HCT116 (cell line): ENCODE data around the gene WNT1. TPM values are rescaled to one million over a fixed set of nuclear protein-coding genes. Genes with fewer than 3 reads are reported as not detected.

Experiments
- ATAC-seq: fragments of 200-7000 bp; cut with Tn5 transposase; 2 replicates; pipeline ENCODE4 v1.9.1; 2020; ENCODE audit warnings: mild to moderate bottlenecking, moderate library complexity
- BruUV-seq: library from RNA; stranded (reverse); fragments of 400-500 nt; replicated peaks from 2 replicates; lab custom pipeline; 2021; lab: Mats Ljungman, UMichigan
- CTCF ChIA-PET: fragments of 300-600 bp; sonication (Branson Sonifier 250); formaldehyde crosslinking; loops from one replicate; lab custom pipeline; 2021; ENCODE audit warnings: antibody characterized with exemption; lab: Charles Lee
- POLR2A ChIA-PET: fragments of 300-600, 350-600 bp; sonication (Branson Sonifier 250); formaldehyde crosslinking; loops from one replicate; lab custom pipeline; 2021; ENCODE audit warnings: antibody characterized with exemption; lab: Charles Lee
- RAD21 ChIA-PET, 2 experiments: fragments of 300-600 bp; sonication (Branson Sonifier 250); formaldehyde crosslinking; loops; one replicate each; lab custom pipeline; 2023; ENCODE audit warnings: low total read pairs in 2 of 2; ENCODE audit not compliant: uncharacterized antibody in 2 of 2, unreplicated experiment in 2 of 2, low non-redundant PET in 1 of 2; lab: Charles Lee
- DNase-seq: peaks from one replicate; pipeline ENCODE4 v3.0.0-alpha.2; 2010; ENCODE audit warnings: low read depth, low spot score
- H2AFZ ChIP-seq: fragments of 200-600 bp; shearing (Covaris generic), sonication (generic); 2 replicates; pipeline ENCODE4 v1.6.1; 2017; ENCODE audit warnings: low read depth, mixed run types, mixed read lengths, antibody characterized with exemption, low read length; ENCODE audit not compliant: poor library complexity, severe bottlenecking
- H3K27ac ChIP-seq: 2 replicates; pipeline ENCODE4 v1.5.1; 2012; ENCODE audit warnings: low read depth, low read length
- H3K27me3 ChIP-seq: fragments of 200-600 bp; sonication (generic); 2 replicates; pipeline ENCODE4 v1.6.1; 2016; ENCODE audit warnings: mixed run types, low read length, mixed read lengths; ENCODE audit not compliant: insufficient read depth
- H3K36me3 ChIP-seq, 2 experiments: fragments of 200-500 bp in 1 of 2; fragments of 200-600 bp in 1 of 2; sonication (Bioruptor generic) in 1 of 2; sonication (generic) in 1 of 2; 2 replicates each; pipeline versions ENCODE4 v1.5.1 to v1.6.1; 2014 to 2016; ENCODE audit warnings: low read length in 2 of 2, inconsistent platforms in 1 of 2, mixed read lengths in 1 of 2, mixed run types in 1 of 2; ENCODE audit not compliant: insufficient read depth in 2 of 2, control insufficient read depth in 1 of 2
- H3K4me1 ChIP-seq, 2 experiments: fragments of 200-600 bp in 1 of 2; sonication (generic) in 1 of 2; 2 replicates each; pipeline versions ENCODE4 v1.5.1 to v1.6.1; 2012 to 2017; ENCODE audit warnings: low read length in 2 of 2, inconsistent platforms in 1 of 2, mild to moderate bottlenecking in 1 of 2, mixed read lengths in 1 of 2, mixed run types in 1 of 2, moderate library complexity in 1 of 2; ENCODE audit not compliant: insufficient read depth in 2 of 2, control insufficient read depth in 1 of 2
- H3K4me2 ChIP-seq: fragments of 200-600 bp; sonication (generic); 2 replicates; pipeline ENCODE4 v1.6.1; 2017; ENCODE audit warnings: mixed run types, low read length, mixed read lengths
- H3K4me3 ChIP-seq, 2 experiments: fragments of 200-600 bp in 1 of 2; sonication (generic) in 1 of 2; replicated peaks in 1 of 2; 2 replicates each; pipeline ENCODE4 v1.5.1; 2011 to 2016; ENCODE audit warnings: low read length in 2 of 2, control low read depth in 1 of 2, low read depth in 1 of 2, mild to moderate bottlenecking in 1 of 2, mixed read lengths in 1 of 2, mixed run types in 1 of 2
- H3K79me2 ChIP-seq: fragments of 200-600 bp; sonication (generic); 2 replicates; pipeline ENCODE4 v1.6.1; 2017; ENCODE audit warnings: mild to moderate bottlenecking, mixed run types, low read length, moderate library complexity, mixed read lengths; ENCODE audit not compliant: insufficient read depth
- H3K9ac ChIP-seq: fragments of 200-600 bp; sonication (generic); 2 replicates; pipeline ENCODE4 v1.6.1; 2016; ENCODE audit warnings: low read length, mixed read lengths
- H3K9me2 ChIP-seq: fragments of 200-600 bp; sonication (generic), shearing (Covaris generic); 2 replicates; pipeline ENCODE4 v1.6.1; 2017; ENCODE audit warnings: mixed run types, mild to moderate bottlenecking, moderate library complexity; ENCODE audit not compliant: insufficient read depth
- H3K9me3 ChIP-seq, 2 experiments: fragments of 200-500 bp in 1 of 2; fragments of 200-600 bp in 1 of 2; sonication (Bioruptor generic) in 1 of 2; sonication (generic) in 1 of 2; 2 replicates each; pipeline ENCODE4 v1.6.1; 2014 to 2017; ENCODE audit warnings: low read length in 2 of 2, mixed read lengths in 2 of 2, inconsistent platforms in 1 of 2, low read depth in 1 of 2, mild to moderate bottlenecking in 1 of 2, mixed run types in 1 of 2, moderate library complexity in 1 of 2; ENCODE audit not compliant: control insufficient read depth in 1 of 2, insufficient read depth in 1 of 2
- H4K20me1 ChIP-seq: fragments of 200-600 bp; sonication (generic), shearing (Covaris generic); 2 replicates; pipeline ENCODE4 v1.6.1; 2017; ENCODE audit warnings: mixed run types, mild to moderate bottlenecking, moderate library complexity; ENCODE audit not compliant: insufficient read depth
- EGR1 ChIP-seq: IDR thresholded peaks from 2 replicates; pipeline ENCODE4 v1.6.1; 2012; ENCODE audit warnings: low read depth
- ELF1 ChIP-seq: IDR thresholded peaks from 2 replicates; pipeline ENCODE4 v1.6.1; 2012; ENCODE audit warnings: low read depth, borderline replicate concordance
- EZH2 ChIP-seq: fragments of 200-600 bp; sonication (generic); IDR thresholded peaks from 2 replicates; pipeline ENCODE4 v1.6.1; 2017; ENCODE audit warnings: antibody characterized with exemption, mixed run types
- EZH2phosphoT487 ChIP-seq: fragments of 200-600 bp; IDR thresholded peaks from 2 replicates; pipeline ENCODE4 v1.6.1; 2018; ENCODE audit warnings: antibody characterized with exemption, borderline replicate concordance
- JUND ChIP-seq: IDR thresholded peaks from 2 replicates; pipeline ENCODE4 v1.6.1; 2012
- MAX ChIP-seq: IDR thresholded peaks from 2 replicates; pipeline ENCODE4 v1.6.1; 2012
- POLR2AphosphoS5 ChIP-seq: IDR thresholded peaks from 2 replicates; pipeline ENCODE4 v1.6.1; 2011; ENCODE audit warnings: mild to moderate bottlenecking, low read depth, low read length, moderate library complexity
- RAD21 ChIP-seq: IDR thresholded peaks from 2 replicates; pipeline ENCODE4 v1.6.1; 2012; ENCODE audit warnings: low read depth, mild to moderate bottlenecking
- REST ChIP-seq: IDR thresholded peaks from 2 replicates; pipeline ENCODE4 v1.6.1; 2012; ENCODE audit warnings: low read depth
- SRF ChIP-seq: IDR thresholded peaks from 2 replicates; pipeline ENCODE4 v1.6.1; 2012; ENCODE audit warnings: low read depth
- YY1 ChIP-seq: IDR thresholded peaks from 2 replicates; pipeline ENCODE4 v1.6.1; 2011; ENCODE audit warnings: low read length, low read depth, moderate library complexity, mild to moderate bottlenecking; ENCODE audit not compliant: insufficient replicate concordance; ENCODE audit errors: extremely low read depth
- ZFX ChIP-seq: fragments of 450-650 bp; IDR thresholded peaks from 2 replicates; pipeline ENCODE4 v1.6.1; 2017
- ZNF274 ChIP-seq: fragments of 200-500 bp; sonication (Bioruptor generic); IDR thresholded peaks from 2 replicates; pipeline ENCODE4 v1.6.1; 2014; ENCODE audit warnings: mild to moderate bottlenecking, low read depth, low read length, inconsistent platforms
- intact Hi-C: fragments of 100-400 bp; cut with micrococcal nuclease; formaldehyde crosslinking; loops from 2 replicates; pipeline ENCODE4 v1.10.0; 2022
- total RNA-seq: library from RNA; stranded (reverse); gene quantifications from one replicate; pipeline ENCODE4 v1.2.1, GENCODE V29; 2021; ENCODE audit not compliant: unreplicated experiment
- TF ChIP-seq, protein P1 (sequence below): IDR thresholded peaks from 2 replicates; pipeline ENCODE4 v1.6.1; 2012

The WNT1 gene
- total RNA-seq, 1 experiment from 2014 or later, result not detected

DNA sequence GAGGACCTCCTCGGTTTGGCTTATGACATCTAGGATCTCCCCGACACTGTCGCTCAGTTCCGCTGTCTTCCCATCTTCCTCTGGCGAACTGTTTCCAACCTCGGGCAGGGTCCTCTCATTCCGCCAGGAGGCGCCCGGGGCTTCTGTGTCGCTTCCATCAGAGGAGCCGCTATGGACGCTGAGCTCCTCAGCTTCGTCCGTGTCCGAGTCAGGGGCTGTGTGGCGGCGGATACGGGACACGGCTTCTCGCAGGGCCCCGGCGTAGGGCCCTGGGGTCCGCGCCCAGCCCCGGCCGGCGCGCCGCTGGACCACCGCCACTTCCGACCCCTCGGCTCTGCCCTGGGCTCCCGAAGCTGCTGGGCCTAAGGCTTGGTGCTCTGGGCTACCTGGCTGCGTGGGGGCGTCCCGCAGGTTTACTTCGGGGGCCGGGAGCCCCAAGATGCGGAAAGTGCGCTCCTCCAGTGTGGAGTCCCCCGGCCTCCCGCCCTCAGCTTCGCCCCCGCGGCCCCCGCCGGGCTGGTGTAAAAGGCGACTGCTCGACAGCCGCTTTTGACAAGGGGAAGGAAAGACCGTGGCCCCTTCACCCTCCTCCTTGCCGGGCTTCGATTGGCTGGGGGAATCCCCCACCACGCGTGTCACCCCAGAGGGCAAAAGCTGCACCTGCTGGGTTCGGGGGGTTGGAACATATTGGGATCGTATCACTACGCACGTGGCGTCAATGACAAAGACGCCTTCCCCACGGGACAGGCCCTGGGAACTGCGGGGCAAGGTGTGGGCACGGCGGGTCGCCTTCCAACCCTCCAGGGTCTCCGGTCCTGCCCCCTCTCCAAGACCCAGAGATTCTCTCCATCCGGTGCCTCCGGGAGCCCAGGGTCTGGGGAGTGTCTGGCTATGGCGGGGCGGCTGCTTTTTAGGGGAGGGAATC lies 18.9 kb downstream of the WNT1 start:
- DNase-seq, result no peak

More for the DNA sequence above, 18.9 kb downstream of the WNT1 start:
- no peak overlapping the region for H2AFZ ChIP-seq
- H3K27me3 ChIP-seq, result no peaks in the 10 kb centered on the region
- H3K4me3 ChIP-seq, result no peak overlapping the region
- H3K9me2 ChIP-seq, result no peaks in the 10 kb centered on the region
- no peaks in the 10 kb centered on the region for H4K20me1 ChIP-seq
- no TSS peak for BruUV-seq
- RAD21 ChIA-PET, result no interaction called here
- TF ChIP-seq YY1 (no peak), EZH2phosphoT487 (no peak), SRF (no peak), REST (no peak), ZFX (no peak), JUND (no peak), RAD21 (no peak), EZH2 (no peak), MAX (no peak), ELF1 (no peak), EGR1 (no peak), ZNF274 (no peak), POLR2AphosphoS5 (no peak)
- TF ChIP-seq, protein P1, sequence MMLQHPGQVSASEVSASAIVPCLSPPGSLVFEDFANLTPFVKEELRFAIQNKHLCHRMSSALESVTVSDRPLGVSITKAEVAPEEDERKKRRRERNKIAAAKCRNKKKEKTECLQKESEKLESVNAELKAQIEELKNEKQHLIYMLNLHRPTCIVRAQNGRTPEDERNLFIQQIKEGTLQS, result no peak
- no peaks in the 10 kb centered on the region for H3K9me3 ChIP-seq
- H3K4me1 ChIP-seq, result peaks cover 14 to 48% of the 10 kb centered on the region in 2 experiments
- H3K36me3 ChIP-seq, result peaks cover 0 to 7% of the 10 kb centered on the region in 2 experiments; a peak in 2 of 4 replicates
- H3K4me2 ChIP-seq, result no peak overlapping the region
- peaks cover 21% of the 10 kb centered on the region; the same call in 1 of the 2 replicates for H3K79me2 ChIP-seq
- H3K9ac ChIP-seq, result no peak overlapping the region
- no peak for ATAC-seq
- POLR2A ChIA-PET, result interaction anchor here (1.2 kb wide), 1 partner anchor 9 kb away, joined by 3 read pairs; no protein-coding TSS in a partner anchor
- H3K27ac ChIP-seq, result peak overlapping the region; percentile 84; the same call in 1 of the 2 replicates
- CTCF ChIA-PET, result interaction anchor here (1.0 to 3.0 kb wide), 3 partner anchors 9 to 145 kb away, joined by 3 to 35 read pairs (median 9); partner anchors contain the start of gene DDX23
- intact Hi-C loops, result no loop called here
